Measurements from ENCODE around the gene KLF9.

DNA sequence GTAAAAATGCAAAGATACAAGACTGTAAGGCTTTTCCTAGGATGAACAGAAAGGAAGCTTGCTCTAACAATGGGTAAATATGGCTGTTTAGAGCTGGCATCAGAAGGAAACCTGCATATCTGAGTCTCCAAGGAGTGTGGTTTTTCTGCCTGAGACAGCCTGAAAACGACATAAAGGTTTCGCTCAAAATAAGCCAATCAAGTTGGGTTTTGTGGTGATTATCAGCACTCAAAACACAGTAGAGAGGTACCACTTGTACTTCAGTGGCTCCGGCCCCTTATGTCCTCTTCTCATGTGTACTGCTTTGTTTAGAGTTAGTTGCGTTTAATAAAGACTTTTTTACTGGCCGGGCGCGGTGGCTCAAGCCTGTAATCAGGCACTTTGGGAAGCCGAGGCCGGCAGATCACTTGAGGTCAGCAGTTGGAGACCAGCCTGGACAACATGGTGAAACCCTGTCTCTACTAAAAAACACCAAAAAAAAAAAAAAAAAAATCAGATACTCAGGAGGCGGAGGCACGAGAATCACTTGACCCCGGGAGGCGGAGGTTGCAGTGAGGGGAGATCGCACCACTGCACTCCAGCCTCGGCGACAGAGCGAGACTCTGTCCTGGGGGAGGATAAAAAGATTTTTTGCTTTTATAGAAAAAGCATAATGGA lies 39.4 kb downstream of the KLF9 start:
- TF ChIP-seq, protein P1, sequence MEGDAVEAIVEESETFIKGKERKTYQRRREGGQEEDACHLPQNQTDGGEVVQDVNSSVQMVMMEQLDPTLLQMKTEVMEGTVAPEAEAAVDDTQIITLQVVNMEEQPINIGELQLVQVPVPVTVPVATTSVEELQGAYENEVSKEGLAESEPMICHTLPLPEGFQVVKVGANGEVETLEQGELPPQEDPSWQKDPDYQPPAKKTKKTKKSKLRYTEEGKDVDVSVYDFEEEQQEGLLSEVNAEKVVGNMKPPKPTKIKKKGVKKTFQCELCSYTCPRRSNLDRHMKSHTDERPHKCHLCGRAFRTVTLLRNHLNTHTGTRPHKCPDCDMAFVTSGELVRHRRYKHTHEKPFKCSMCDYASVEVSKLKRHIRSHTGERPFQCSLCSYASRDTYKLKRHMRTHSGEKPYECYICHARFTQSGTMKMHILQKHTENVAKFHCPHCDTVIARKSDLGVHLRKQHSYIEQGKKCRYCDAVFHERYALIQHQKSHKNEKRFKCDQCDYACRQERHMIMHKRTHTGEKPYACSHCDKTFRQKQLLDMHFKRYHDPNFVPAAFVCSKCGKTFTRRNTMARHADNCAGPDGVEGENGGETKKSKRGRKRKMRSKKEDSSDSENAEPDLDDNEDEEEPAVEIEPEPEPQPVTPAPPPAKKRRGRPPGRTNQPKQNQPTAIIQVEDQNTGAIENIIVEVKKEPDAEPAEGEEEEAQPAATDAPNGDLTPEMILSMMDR (conservative IDR thresholded peaks at IDR 0.05), result no peak
- TF ChIP-seq ZFX (IDR thresholded peaks at IDR 0.05), result no peak
